NCI-H128 (cell line): Measurements from ENCODE around the gene RPL18.
"Not testable (repeated sequence)": the region's sequence is repeated elsewhere in the genome, so short reads cannot be mapped to it uniquely, and the experiment has no call there.

Source experiments
- DNase-seq: peaks from one replicate; lab custom pipeline; 2025; ENCODE audit not compliant: unreplicated experiment; lab: John Stamatoyannopoulos, UW

The RPL18 gene

GRCh38 chr19:48618916-48619691 lies at the start of gene RPL18, which contains the start of gene SPHK2:
RPL18 (minus strand) TSS chr19:48619178; CDS start chr19:48619143, 35 bp downstream.
SPHK2 (plus strand) TSS chr19:48619506; CDS start chr19:48620515, 1,009 bp downstream.
- peak; percentile 98 for DNase-seq

DNA sequence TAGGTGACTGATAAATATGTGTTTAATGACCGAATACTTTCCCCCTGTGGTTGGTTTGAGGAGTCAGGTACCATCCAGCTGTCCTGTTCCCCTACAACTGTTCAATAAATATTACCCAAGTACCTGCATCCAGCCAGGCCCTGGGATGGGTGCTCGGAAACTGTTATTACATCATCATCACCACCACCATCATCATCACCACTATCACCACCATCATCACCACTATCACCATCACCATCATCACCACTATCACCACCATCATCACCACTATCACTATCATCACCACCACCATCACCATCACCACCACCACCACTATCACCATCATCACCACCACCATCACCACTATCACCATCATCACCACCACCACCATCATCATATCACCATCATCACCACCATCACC lies 49.8 kb upstream of the RPL18 start:
- no peak for DNase-seq

- no peak for DNase-seq
Observed at GRCh38 chr19:48668332-48668731, 49.4 kb upstream of the RPL18 start.

GRCh38 chr19:48665786-48666185 lies 46.8 kb upstream of the RPL18 start:
- no peak for DNase-seq

- DNase-seq: no peak
Observed at GRCh38 chr19:48664476-48664875, 45.5 kb upstream of the RPL18 start.

DNA sequence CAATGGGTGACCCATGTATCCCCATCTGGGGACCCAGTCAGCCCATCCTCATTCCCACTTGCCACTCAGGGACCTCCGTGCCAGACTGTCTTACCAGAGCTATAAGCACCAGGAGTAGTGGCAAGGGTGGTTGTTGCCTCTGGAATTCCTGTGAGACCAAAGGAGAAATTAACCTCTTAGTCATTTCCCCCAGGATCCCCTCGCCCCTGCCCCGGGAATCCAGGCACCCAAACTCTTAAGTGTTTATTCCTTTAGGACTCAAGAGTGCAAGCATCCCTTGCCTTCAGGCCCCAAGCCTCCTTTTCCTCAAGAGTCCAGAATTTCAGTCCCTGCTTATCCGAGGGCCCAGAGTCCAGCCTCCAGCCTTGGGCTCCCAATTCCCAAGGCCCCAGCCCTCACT lies 44.7 kb upstream of the RPL18 start:
- DNase-seq: no peak

GRCh38 chr19:48661711-48662090 lies 42.7 kb upstream of the RPL18 start:
- no peak for DNase-seq

DNA sequence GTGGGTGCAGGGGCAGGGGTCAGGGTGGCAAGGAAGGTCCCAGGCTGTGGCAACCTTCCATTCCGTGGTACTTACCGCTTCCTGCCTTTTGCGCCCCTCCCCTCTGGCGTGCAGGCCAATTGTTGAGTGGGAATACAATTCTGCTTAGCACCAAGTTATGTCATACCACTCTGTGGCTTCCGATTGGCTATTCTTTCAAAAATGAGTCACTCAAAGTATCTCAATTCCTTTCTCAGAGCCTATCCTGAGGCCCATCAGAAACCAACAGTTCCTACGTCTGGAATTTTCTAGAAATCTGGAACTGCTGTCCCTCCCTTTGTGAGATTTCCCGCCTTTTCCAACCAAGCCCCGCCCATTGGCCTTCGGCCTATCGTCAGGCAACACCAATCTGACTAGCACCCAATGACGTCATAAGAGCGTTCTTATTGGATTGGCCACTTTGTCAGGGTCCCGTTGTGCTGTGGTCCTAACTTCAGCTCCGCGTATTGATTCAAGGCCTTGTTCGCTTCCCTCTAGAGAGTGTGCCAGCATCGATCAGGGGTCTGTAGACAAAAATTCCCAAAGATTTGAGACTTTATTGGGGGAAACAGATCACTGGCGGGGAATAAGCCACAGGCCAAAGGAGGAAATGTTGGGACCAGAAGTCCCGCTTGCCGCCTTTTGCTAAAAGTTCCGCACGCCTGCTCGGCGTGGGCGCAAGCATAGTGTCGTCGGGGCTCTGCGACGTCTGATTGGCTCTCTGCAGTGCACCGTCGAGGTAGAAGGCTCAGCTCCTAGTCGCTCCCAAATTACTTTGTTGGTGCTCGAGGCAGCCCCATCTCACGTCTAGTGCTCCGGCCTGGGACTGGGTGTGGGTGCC lies 42.1 kb upstream of the RPL18 start:
- no peak for DNase-seq

- no peak for DNase-seq
Observed at GRCh38 chr19:48659768-48660167, 40.8 kb upstream of the RPL18 start.

GRCh38 chr19:48658483-48658882 lies 39.5 kb upstream of the RPL18 start:
- no peak for DNase-seq

DNA sequence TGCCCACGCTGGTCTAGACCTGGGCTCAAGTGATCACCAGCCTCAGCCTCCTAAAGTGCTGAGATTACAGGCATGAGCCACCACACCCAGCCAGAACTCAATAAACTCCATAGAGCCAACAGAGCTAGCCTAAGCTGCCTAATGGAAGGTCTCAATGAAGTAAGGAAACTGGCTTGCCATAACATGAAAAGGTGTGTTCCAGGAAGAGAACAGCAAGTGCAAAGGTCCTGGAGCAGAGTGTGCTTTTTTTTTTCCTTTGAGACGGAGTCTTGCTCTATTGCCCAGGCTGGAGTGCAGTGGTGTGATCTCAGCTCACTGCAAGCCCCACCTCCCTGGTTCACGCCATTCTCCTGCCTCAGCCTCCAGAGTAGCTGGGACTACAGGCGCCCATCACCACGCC lies 38.9 kb upstream of the RPL18 start:
- DNase-seq: not testable (repeated sequence)

- DNase-seq: no peak
Observed at GRCh38 chr19:48656840-48657474, 38.0 kb upstream of the RPL18 start.

DNA sequence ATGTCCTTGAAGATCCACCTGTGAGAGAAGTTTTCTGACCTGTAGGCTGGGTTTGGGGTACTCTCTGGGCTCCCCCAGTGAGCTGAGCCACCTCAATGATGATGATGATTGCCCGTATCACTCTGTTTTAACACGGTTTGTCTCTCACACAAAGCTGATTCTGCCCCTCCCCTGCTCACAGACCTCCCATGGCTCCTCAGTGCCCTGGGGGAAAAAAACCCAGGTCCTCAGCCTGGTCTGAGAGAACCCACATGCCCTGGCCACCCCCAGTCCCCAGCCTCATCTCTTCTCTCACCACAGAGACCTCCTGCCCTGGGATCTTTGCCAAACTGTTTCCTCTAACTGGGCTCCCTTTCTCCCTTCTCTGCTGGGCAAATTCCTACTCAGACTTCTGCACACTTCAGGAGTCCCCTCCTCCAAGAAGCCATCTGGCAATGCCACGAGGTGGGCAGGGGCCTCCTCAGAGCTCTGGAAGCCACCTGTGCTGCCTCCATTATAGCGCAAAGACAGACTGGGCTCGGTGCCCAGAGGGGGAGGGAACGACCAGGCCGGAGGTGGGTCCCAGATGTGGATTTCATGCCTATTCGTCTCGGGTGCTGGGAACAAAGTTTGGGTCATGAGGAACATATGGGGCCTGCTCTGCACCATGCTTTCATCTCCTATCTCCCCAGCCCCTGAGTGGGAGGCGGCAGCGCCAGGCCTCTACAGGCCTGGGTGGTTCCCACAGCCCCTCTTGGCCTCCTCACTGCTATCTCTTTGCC lies 35.5 kb upstream of the RPL18 start:
- no peak for DNase-seq

DNA sequence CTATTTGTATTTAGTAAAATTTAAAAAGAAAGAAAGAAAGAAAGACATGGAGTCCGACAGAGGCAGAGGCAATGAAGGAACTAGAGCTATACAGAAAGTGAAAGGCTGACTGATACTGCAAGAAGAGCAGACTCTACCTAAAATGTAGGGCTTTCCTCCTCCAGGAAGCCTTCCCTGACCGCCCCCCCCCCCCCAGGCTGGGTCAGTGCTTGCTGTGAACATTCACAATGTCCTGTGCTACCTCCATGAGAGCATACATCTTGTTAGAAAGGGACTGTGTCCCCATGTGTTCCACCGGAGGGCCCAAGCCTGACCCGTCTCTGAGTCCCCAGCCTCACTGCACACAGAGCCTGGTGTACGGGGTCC lies 32.7 kb upstream of the RPL18 start:
- DNase-seq: no peak

- DNase-seq: no peak
Observed at GRCh38 chr19:48650974-48651682, 32.1 kb upstream of the RPL18 start.

DNA sequence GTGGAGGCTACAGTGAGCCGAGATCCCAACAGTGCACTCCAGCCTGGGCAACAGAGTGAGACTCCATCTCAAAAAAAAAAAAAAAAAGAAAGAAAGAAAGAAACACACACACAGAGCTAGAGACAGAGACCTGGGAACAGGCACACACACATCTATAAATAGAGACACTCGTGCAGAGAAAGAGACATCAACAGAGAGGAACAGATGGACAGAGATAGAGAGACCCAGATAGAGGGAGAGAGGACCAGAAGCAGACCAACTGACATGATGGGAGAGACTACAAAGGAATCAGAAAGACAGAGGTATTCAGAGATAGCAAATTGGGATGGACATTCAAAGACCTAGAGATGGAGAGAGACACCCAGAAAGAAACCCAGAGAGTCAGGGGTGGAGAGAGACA lies 29.2 kb upstream of the RPL18 start:
- DNase-seq: no peak

- no peak for DNase-seq
Observed at GRCh38 chr19:48646722-48647216, 27.8 kb upstream of the RPL18 start.

- DNase-seq: peak; percentile 85
Observed at GRCh38 chr19:48646001-48646721, 27.2 kb upstream of the RPL18 start, which contains the start of gene CA11. CA11 (minus strand) TSS chr19:48646187; CDS start chr19:48645632, 555 bp downstream.

DNA sequence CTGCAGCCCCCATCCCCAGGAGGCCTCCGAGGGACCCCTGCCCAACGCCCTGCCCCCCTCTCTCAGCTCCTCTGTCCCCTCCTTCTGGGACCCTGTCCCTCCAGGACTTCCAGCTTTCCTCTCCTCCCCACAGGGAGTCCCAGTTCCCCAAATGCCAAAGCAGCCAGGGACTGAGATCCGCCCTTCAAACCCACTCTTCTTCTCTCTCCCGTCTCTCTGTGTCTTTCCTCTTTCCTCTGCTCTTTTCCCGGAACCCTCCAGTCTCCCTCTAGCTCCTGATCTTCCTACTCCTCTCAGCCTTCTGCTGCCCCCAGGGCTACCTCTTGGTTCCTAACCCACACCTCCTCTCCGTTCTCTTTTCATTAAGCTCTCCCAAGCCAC lies 26.6 kb upstream of the RPL18 start:
- DNase-seq: no peak
